Stimulated activated CD4-positive, alpha-beta T cell treated with anti-CD3 and anti-CD28 coated beads, Interleukin-1b, Interleukin-23, amount 100 ng/mL, for 4 hours (primary cell): ENCODE data around the gene SRD5A3.
A peak's percentile ranks its signal among the peaks of the same experiment; 100 is the strongest.

Experiments used
- DNase-seq, 2 donors: peaks; one replicate each; pipeline ENCODE4 v3.0.0-alpha.2; 2020; ENCODE audit warnings: low read depth in 2 of 2

Gene SRD5A3

GRCh38 chr4:55376698-55377097, 30.7 kb downstream of the SRD5A3 start:
- no peak for DNase-seq

DNA sequence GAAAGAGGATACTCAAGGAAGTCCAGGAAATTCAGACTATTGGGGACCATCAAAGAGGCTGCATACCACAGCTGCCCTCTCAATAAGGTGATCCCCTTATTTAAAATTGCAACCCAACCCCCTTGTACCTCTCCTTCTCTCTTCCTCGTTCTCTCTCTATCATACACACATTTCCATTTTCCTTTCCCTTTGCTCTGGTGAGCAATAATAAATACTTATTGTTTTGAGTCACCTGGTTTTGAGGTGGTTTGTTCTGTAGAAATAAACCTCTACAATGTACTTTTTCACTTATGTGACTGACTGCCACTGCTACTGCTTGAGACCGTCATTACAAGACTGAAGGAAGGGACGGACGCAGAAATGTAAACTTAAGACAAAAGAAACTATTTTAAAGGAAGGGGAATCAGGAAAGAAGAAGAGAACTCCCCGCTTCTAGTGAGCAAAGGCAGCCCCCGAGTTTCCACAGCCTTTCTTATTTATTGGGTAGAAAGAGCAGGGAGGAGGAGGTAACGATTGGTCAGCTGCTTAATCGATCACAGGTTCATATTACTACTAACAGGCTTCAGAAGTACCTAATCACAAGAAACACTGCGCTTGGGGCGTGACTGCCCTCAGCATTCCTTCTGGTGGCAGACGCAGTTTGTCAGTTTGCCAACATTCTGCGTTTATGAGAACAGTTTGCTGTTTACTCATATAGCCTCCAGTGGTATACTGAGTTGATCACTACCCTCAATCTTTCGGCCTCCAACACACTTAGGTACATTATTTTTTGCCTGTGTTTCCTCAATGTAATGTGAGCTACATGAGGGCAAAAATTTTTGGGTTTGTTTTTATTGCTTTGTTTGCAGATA, 32.8 kb downstream of the SRD5A3 start:
- no peak for DNase-seq

DNA sequence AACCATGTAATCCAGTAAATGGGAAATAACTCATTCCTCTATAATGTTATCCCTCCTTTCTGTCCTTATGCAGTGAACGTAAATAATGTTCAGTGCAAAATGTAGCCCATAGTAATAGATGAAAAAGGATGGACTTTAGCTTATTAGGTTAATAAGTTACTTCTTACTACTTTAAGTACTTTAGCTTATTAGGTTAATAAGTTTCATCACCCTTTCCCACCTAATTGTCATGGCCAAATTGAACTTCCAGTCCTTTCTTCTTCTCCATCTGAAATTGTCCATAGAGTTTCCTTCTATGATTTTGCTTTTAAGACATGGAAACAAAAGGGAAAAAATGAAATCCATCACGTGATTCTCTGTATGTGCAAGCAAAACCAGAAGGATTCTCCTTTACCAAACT, 34.5 kb downstream of the SRD5A3 start:
- DNase-seq = no peak

DNA sequence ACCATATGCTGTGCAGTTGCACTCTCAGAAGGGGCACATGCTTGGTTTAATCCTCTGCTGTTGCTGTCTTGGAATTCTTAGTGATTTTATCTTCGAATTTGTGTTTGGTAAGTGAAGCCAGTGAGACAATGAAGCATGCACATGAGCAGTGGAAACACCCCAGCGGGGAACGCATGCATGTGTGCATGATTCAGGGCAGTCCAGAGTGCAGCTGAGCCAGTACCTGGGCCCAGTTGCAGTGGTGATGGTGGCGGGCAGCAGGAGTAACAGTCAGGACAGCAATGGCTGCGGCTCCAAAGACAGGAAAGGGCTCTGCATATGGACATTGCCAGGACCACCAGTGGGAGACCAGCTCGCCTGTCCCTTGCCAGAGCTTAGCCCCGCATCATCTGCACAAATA, 35.5 kb downstream of the SRD5A3 start:
- no peak for DNase-seq

- DNase-seq = no peak
These were observed 36.5 kb downstream of the SRD5A3 start for GRCh38 chr4:55382488-55383003.

GRCh38 chr4:55385201-55385649, 39.2 kb downstream of the SRD5A3 start:
- no peak for DNase-seq

DNA sequence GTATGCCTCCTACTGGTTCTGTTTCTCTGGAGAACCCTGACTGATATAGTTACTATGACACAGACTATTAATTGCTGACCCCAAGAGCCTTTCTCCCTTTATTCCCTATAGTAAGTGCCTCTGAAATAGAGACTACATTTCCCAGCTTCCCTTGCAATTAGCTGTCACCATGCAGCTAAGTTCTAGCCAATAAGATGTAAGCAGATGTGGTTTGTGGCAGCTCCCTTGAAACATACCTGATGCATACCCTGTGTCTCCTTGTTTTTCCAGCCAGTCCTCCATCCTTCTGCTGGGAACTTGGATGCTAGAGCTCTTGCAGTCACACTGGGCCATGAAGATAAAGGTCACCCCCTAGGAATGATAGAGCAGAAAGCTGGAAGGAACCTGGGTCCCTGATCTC, 40.0 kb downstream of the SRD5A3 start:
- DNase-seq = no peak

DNA sequence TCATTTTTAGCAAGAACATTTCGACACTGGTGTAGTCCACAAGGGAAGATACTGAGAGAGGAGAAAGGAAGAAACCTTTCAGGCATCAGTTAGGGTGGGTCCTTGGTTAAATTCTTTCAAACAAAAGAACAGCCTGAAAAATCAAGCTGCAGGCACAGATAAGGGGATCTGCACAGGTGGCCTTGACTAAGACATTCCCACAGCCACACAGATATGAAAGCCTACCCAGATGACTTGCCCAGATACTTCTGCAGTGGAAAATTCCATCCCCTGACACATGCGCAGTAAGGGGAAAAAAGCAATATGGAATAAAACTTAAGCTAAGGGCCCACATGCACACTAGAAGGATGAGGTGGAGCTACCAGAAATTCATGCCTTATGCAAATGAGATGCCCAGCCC, 40.8 kb downstream of the SRD5A3 start:
- no peak for DNase-seq

GRCh38 chr4:55393461-55394320, 47.6 kb downstream of the SRD5A3 start:
- no peak for DNase-seq

DNA sequence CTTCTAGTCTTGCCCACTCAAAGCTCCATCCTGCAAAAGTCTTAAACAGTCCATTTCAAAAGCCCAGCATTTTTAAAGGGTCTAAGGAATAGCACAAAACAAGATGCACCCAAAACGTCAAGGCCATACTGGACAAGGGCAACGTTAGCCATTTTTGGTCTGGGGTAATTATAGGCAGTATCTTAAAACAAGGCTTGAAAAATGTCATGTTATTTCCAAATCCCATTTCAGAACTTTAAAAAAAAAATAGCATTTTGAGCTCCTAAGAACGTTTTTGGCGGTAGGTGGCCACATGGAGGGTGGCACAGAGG, 49.1 kb downstream of the SRD5A3 start:
- DNase-seq = no peak

DNA sequence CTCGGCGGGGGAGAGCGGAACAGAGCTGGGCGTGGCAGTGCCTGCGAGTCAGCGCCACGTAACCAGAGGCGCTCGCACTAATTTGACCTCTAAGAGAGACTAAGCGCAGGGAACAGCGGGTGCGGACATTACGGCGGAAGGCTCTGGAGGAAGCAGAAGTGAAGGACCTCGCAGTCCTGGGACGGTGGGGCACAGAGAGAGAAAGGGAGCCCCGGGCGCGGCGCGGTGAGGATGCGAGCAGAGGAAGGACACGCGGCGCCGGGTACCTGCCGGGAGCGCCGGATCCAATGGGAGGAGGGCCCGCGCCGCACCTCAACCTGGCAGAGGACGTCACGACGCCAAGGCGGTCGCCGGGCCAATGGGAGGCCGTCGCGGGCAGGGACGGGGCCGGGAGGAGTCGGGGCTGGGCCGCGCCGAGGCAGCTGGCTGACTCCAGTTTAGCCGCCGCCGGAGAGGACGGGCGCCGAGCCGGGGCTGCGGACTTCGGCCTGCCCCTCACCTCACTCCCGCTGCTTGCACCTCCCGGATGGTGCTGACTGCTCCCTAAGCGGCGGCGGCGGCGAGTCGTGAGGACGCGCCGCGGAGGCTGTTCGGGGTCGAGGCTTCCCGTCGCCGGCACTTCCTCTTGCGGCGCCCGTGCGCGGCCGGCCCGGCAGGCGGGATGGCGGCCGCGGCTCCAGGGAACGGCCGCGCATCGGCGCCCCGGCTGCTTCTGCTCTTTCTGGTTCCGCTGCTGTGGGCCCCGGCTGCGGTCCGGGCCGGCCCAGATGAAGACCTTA, 49.7 kb downstream of the SRD5A3 start, which contains the start of gene TMEM165:
TSS of gene TMEM165 (plus strand) at position 429 of the 779 bp plus-strand sequence. CDS start at position 662, 233 bp downstream.
- peak; percentile 78 to 87 for DNase-seq

GRCh38 chr4:55396308-55397125, 50.5 kb downstream of the SRD5A3 start:
- peak; percentile 5 to 17 for DNase-seq

- no peak for DNase-seq
These were observed 51.0 kb downstream of the SRD5A3 start for GRCh38 chr4:55397126-55397436.

DNA sequence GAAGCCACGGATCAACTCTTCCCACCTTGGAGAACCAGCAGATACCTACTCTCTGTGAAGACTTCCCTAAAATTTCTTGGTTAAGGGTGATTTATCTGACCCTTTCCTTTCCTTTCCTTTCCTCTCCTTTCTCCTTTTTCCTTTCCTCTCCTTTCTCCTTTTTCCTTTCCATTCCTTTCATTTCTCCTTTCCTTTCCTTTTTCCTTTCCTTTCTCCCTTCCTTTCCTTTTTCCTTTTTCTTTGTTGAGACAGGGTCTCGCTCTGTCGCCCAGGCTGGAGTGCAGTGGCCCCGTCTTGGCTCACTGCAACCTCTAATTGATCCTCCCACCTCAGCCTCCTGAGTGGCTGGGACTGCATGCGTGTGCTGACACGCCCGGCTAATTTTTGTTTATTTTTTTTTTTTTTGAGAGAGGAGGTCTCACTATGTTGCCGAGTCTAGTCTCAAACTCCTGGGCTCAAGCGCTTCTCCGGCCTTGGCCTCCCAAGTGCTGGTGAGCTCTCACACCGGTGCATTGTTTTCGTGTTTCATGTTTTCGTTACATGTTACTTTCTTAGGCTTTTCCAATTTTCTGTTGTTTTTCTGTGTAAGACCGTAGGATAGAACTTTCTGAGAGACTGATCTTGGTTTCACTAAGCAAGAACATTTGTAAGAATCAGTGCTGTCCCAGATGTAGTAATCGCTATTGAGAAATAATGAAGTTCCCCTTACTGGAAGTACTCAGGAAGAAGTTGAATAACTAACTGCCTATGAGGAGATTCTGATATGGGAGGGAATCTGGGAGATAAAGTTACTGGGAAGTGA, 51.7 kb downstream of the SRD5A3 start:
- DNase-seq = no peak

DNA sequence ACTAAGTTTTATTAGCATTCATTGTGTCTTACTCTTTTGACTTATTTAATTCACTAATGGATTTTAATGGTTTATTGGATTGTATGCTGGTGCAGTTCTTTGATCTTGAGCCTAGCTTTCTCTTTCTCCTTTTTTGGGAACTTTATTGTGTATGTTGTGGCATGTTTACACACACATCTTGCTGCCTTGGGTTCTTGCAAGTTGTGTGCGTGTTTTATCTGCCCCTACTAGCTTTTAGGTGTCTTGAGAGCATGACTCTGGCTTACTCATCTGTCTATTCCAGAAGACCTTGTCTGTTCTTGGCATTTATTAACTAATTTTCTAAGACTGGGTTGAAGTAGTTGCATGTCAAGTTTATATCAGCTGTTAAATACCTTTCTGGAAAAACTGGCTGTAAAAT, 52.4 kb downstream of the SRD5A3 start:
- no peak for DNase-seq

GRCh38 chr4:55398966-55399365, 52.9 kb downstream of the SRD5A3 start:
- DNase-seq = no peak

GRCh38 chr4:55399581-55399980, 53.5 kb downstream of the SRD5A3 start:
- DNase-seq = no peak

DNA sequence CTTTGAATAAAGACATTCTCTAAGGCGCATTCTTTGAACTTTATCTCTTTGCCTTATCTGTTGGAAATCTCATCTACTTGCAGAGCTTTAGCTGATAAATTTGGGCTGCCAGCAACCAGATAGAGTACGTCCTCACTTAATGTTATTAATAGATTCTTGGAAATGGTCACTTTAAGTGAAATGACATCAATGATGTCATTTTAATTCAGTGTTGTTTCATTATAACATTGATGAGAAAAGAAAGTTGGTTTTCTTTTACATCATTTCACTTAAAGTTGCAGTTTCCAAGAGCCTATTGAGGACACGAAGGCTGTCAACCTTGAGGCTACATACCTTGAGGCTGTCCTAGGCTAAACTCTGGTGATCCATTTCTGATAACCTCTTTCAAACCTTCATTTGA, 59.0 kb downstream of the SRD5A3 start:
- DNase-seq = no peak

DNA sequence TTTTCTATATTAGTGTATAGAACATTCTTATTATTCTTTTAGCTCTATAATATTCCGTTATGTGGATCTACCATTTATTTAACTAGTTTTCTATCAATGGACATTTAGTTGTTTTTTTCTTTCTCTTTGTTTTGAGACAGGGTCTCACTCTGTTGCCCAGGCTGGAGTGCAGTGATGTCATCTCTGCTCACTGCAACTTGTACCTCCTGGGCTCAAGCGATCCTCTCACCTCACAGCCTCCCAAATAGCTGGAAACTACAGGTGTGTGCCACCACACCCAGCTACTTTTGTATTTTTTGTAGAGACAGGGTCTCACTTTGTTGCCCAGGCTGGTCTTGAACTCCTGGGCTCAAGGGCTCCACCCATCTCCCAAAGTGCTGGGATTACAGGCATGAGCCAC, 60.5 kb downstream of the SRD5A3 start:
- no peak for DNase-seq

- DNase-seq = no peak
These were observed 61.1 kb downstream of the SRD5A3 start for GRCh38 chr4:55407119-55407518.
